Testis (tissue), 3 donors: ENCODE results near the gene PPP6R2. TPM values are rescaled to one million over a fixed set of nuclear protein-coding genes. Genes with fewer than 3 reads are reported as not detected.
"Not testable (repeated sequence)": the region's sequence is repeated elsewhere in the genome, so short reads cannot be mapped to it uniquely, and the experiment has no call there.

Experiments used
- DNase-seq: peaks from one replicate; pipeline ENCODE4 v3.0.0-alpha.2; 2019
- H3K27ac ChIP-seq, 2 donors: fragments of 200-600 bp; sonication (generic); one replicate each; pipeline ENCODE4 v1.5.1; 2019
- H3K27me3 ChIP-seq: fragments of 200-600 bp; sonication (generic); one replicate; pipeline ENCODE4 v1.5.1; 2019
- H3K36me3 ChIP-seq: fragments of 200-600 bp; sonication (generic); one replicate; pipeline ENCODE4 v1.5.1; 2017; ENCODE audit warnings: low read depth; ENCODE audit errors: missing control alignments
- H3K4me1 ChIP-seq: fragments of 200-600 bp; sonication (generic); one replicate; pipeline ENCODE4 v1.5.1; 2019
- H3K4me3 ChIP-seq, 2 donors: fragments of 200-600 bp; sonication (generic); one replicate each; pipeline ENCODE4 v1.5.1; 2017 to 2019
- H3K9me3 ChIP-seq: fragments of 200-600 bp; sonication (generic); one replicate; pipeline ENCODE4 v1.5.1; 2017
- CTCF ChIP-seq, 3 experiments: fragments of 450-650 bp in 2 of 3; fragments of 200-600 bp in 1 of 3; sonication (generic) in 1 of 3; IDR thresholded peaks; one replicate each; pipeline ENCODE4 v1.5.1; 2016 to 2019; ENCODE audit warnings: antibody characterized with exemption in 3 of 3, mild to moderate bottlenecking in 2 of 3, moderate library complexity in 1 of 3
- POLR2A ChIP-seq: fragments of 450-650 bp; IDR thresholded peaks from one replicate; pipeline ENCODE4 v1.6.1; 2017; ENCODE audit warnings: antibody characterized with exemption, mild to moderate bottlenecking, moderate library complexity
- WGBS, 2 donors: methylation state at CpG; one replicate each; pipeline ENCODE4 v1.1.5; 2018; 5-methylcytosine and 5-hydroxymethylcytosine counted together
- intact Hi-C: fragments of 100-400 bp; cut with DNase I; formaldehyde crosslinking; loops from one replicate; pipeline ENCODE4 v1.15.1; 2023; ENCODE audit warnings: low total_unique reads
- polyA plus RNA-seq: library from polyadenylated mRNA; stranded (reverse); fragments of 350-450 nt; fragmentation: Illumina TruSeq; extraction: RNeasy Lipid Tissue Mini Kit (QIAGEN cat#74804); gene quantifications from one replicate; pipeline ENCODE4 v1.2.3, GENCODE V29; 2014; ENCODE audit warnings: low read depth, low replicate concordance; ENCODE audit not compliant: insufficient read depth
- total RNA-seq, 2 donors: library from RNA; depleted of rRNA; stranded (reverse); fragments of >200 nt; gene quantifications; one replicate each; pipeline ENCODE4 v1.2.3, GENCODE V29; 2016

PPP6R2 gene
- total and polyA plus RNA-seq, 3 donors from 2014 or later, result 123 to 142 (median 138) TPM

- 95 to 98% methylated on average over 5 of the region's 5 CpGs for WGBS, 2 donors
- Histone ChIP-seq H3K27me3 (no peaks in the 10 kb centered on the region), H3K36me3 (no peaks in the 10 kb centered on the region), H3K4me3 (no peak overlapping the region), H3K9me3 (no peaks in the 10 kb centered on the region), H3K4me1 (peaks cover 26% of the 10 kb centered on the region), H3K27ac (no peak overlapping the region)
- intact Hi-C loops, result no loop called here
- TF ChIP-seq POLR2A, result no peak
- no peak for TF ChIP-seq CTCF (IDR thresholded peaks at IDR 0.05)
- no peak for DNase-seq
Measured at GRCh38 chr22:50361688-50362087, 18.6 kb downstream of the PPP6R2 start.

- Histone ChIP-seq H3K36me3 (no peaks in the 10 kb centered on the region), H3K4me1 (peaks cover 36% of the 10 kb centered on the region), H3K4me3 (no peak overlapping the region), H3K9me3 (no peaks in the 10 kb centered on the region), H3K27me3 (no peaks in the 10 kb centered on the region), H3K27ac (no peak overlapping the region)
- 75 to 78% methylated on average over 8 of the region's 8 CpGs for WGBS, 2 donors
- DNase-seq, result no peak
- intact Hi-C loops, result no loop called here
- no peak for TF ChIP-seq CTCF (IDR thresholded peaks at IDR 0.05)
- no peak for TF ChIP-seq POLR2A
Measured at GRCh38 chr22:50363166-50363802, 20.2 kb downstream of the PPP6R2 start.

- H3K27ac ChIP-seq, intact Hi-C loops: not testable (repeated sequence)
- WGBS, 2 donors, result 93 to 94% methylated on average over 11 of the region's 11 CpGs
Measured at GRCh38 chr22:50363803-50364194, 20.7 kb downstream of the PPP6R2 start.

GRCh38 chr22:50367778-50368500 is 24.8 kb downstream of the PPP6R2 start:
- Histone ChIP-seq H3K27ac (peak overlapping the region in 1 of 2 donors; percentile 56), H3K36me3 (no peaks in the 10 kb centered on the region), H3K4me1 (peaks cover 27% of the 10 kb centered on the region), H3K9me3 (no peaks in the 10 kb centered on the region), H3K27me3 (no peaks in the 10 kb centered on the region), H3K4me3 (no peak overlapping the region)
- no peak for DNase-seq
- TF ChIP-seq CTCF (IDR thresholded peaks at IDR 0.05), result no peak
- TF ChIP-seq POLR2A, result no peak
- intact Hi-C loops, result no loop called here
- WGBS, 2 donors, result 90 to 93% methylated on average over 27 of the region's 27 CpGs

More at GRCh38 chr22:50363803-50364194, 20.7 kb downstream of the PPP6R2 start:
- not testable (repeated sequence) for H3K27me3 ChIP-seq, DNase-seq, H3K36me3 ChIP-seq, H3K4me3 ChIP-seq, H3K9me3 ChIP-seq
- peaks cover 36% of the 10 kb centered on the region for H3K4me1 ChIP-seq

- Histone ChIP-seq H3K27me3 (no peaks in the 10 kb centered on the region), H3K9me3 (no peaks in the 10 kb centered on the region), H3K27ac (no peak overlapping the region), H3K4me3 (no peak overlapping the region), H3K4me1 (peaks cover 15% of the 10 kb centered on the region), H3K36me3 (no peaks in the 10 kb centered on the region)
- intact Hi-C loops, result no loop called here
- TF ChIP-seq CTCF (IDR thresholded peaks at IDR 0.05) (no peak), POLR2A (no peak)
- WGBS, 2 donors, result 90 to 98% methylated on average over 2 of the region's 2 CpGs
- DNase-seq, result no peak
Measured at GRCh38 chr22:50371101-50371648, 28.0 kb downstream of the PPP6R2 start.
